GM18526 (cell line): ENCODE measurements around the gene TECPR2.

Experiments
- POLR2A ChIP-seq: IDR thresholded peaks from 3 replicates; pipeline ENCODE4 v1.6.1; 2011; ENCODE audit not compliant: insufficient read length; ENCODE audit errors: extremely low read depth

Gene TECPR2

GRCh38 chr14:102507857-102508312 lies 145.1 kb downstream of the TECPR2 start:
- TF ChIP-seq POLR2A: no peak

- no peak for TF ChIP-seq POLR2A
These were observed 145.7 kb downstream of the TECPR2 start for GRCh38 chr14:102508410-102508773.

GRCh38 chr14:102508774-102509745 lies 146.3 kb downstream of the TECPR2 start:
- TF ChIP-seq POLR2A: no peak

- no peak for TF ChIP-seq POLR2A
These were observed 147.2 kb downstream of the TECPR2 start, which contains the start of gene ANKRD9 for GRCh38 chr14:102509746-102510615. TSS of gene ANKRD9 (minus strand) at chr14:102509776. CDS start at chr14:102507889, 1,887 bp downstream.

- TF ChIP-seq POLR2A: no peak
These were observed 148.1 kb downstream of the TECPR2 start for GRCh38 chr14:102510616-102511520.

- no peak for TF ChIP-seq POLR2A
These were observed 148.8 kb downstream of the TECPR2 start for GRCh38 chr14:102511538-102511937.

GRCh38 chr14:102512793-102513300 lies 150.1 kb downstream of the TECPR2 start:
- no peak for TF ChIP-seq POLR2A

GRCh38 chr14:102513899-102514772 lies 151.4 kb downstream of the TECPR2 start:
- TF ChIP-seq POLR2A: no peak

GRCh38 chr14:102514987-102515733 lies 152.4 kb downstream of the TECPR2 start:
- TF ChIP-seq POLR2A: no peak

GRCh38 chr14:102516531-102517391 lies 154.0 kb downstream of the TECPR2 start:
- no peak for TF ChIP-seq POLR2A

- no peak for TF ChIP-seq POLR2A
These were observed 154.8 kb downstream of the TECPR2 start for GRCh38 chr14:102517392-102518062.
